HepG2 (cell line): ENCODE measurements around the gene FAP. TPM values are rescaled to one million over a fixed set of nuclear protein-coding genes. Genes with fewer than 3 reads are reported as not detected.

Experiments used
- ATAC-seq: fragments of 200-7000 bp; cut with Tn5 transposase; 3 replicates; pipeline ENCODE4 v1.9.1; 2020; ENCODE audit warnings: mild to moderate bottlenecking, moderate library complexity
- BruUV-seq: library from RNA; stranded (reverse); fragments of 400-500 nt; replicated peaks from 2 replicates; lab custom pipeline; 2021; lab: Mats Ljungman, UMichigan
- CTCF ChIA-PET: fragments of 300-600 bp; formaldehyde crosslinking; extraction: SDS; loops from one replicate; lab custom pipeline; 2021; ENCODE audit warnings: low total read pairs, inconsistent platforms, low intra/inter-chr PET ratio; lab: Yijun Ruan, JAX
- POLR2A ChIA-PET: fragments of 350-600 bp; sonication (Branson Sonifier 250); formaldehyde crosslinking; loops from one replicate; lab custom pipeline; 2020; ENCODE audit warnings: antibody characterized with exemption, inconsistent platforms; lab: Yijun Ruan, JAX
- DNase-seq: peaks from one replicate; pipeline ENCODE4 v3.0.0-alpha.2; 2015; ENCODE audit warnings: low spot score
- FAIRE-seq: peaks from 3 replicates; lab custom pipeline; 2011; peaks lifted over from hg19 to GRCh38; lab: Jason Lieb, UNC
- H2AFZ ChIP-seq: one replicate; pipeline ENCODE4 v1.6.1; 2011; ENCODE audit warnings: low read length, inconsistent platforms
- H3K27ac ChIP-seq: fragments of 300-600 bp; 3 replicates; pipeline ENCODE4 v1.8.0; 2011; ENCODE audit warnings: mixed run types, mild to moderate bottlenecking, mixed read lengths, low read length, inconsistent platforms; ENCODE audit not compliant: insufficient read depth; ENCODE audit errors: extremely low read length
- H3K27me3 ChIP-seq, 2 experiments: fragments of 200-600 bp in 1 of 2; 2 replicates in 1 of 2; 3 replicates in 1 of 2; pipeline versions ENCODE4 v1.6.0 to v1.8.0; 2011; ENCODE audit warnings: low read length in 2 of 2, mild to moderate bottlenecking in 2 of 2, moderate library complexity in 2 of 2, inconsistent platforms in 1 of 2; ENCODE audit not compliant: insufficient read depth in 2 of 2, control insufficient read depth in 1 of 2
- H3K36me3 ChIP-seq, 2 experiments: fragments of 200-600 bp in 1 of 2; replicated peaks in 1 of 2; 2 replicates in 1 of 2; 3 replicates in 1 of 2; pipeline versions ENCODE4 v1.5.1 to v1.8.0; 2011; ENCODE audit warnings: low read length in 2 of 2, inconsistent platforms in 1 of 2; ENCODE audit not compliant: insufficient read depth in 2 of 2, control insufficient read depth in 1 of 2
- H3K4me1 ChIP-seq: 2 replicates; pipeline ENCODE4 v1.5.1; 2012; ENCODE audit warnings: low read length, inconsistent platforms; ENCODE audit not compliant: insufficient read depth
- H3K4me2 ChIP-seq: 2 replicates; pipeline ENCODE4 v1.6.0; 2011; ENCODE audit warnings: low read depth, low read length, inconsistent platforms
- H3K4me3 ChIP-seq, 3 experiments: fragments of 200-600 bp in 1 of 3; sonication (generic), shearing (Covaris generic) in 1 of 3; replicated peaks in 1 of 3; 2 replicates each; pipeline ENCODE4 v1.5.1; 2011 to 2016; ENCODE audit warnings: low read length in 3 of 3, inconsistent platforms in 2 of 3, low read depth in 2 of 3, mild to moderate bottlenecking in 2 of 3, control low read depth in 1 of 3, mixed read lengths in 1 of 3; ENCODE audit not compliant: insufficient read depth in 1 of 3
- H3K79me2 ChIP-seq: one replicate; pipeline ENCODE4 v1.6.1; 2011; ENCODE audit warnings: low read length, inconsistent platforms; ENCODE audit not compliant: insufficient read depth
- H3K9ac ChIP-seq: 2 replicates; pipeline ENCODE4 v1.6.0; 2011; ENCODE audit warnings: mild to moderate bottlenecking, low read depth, low read length, inconsistent platforms; ENCODE audit not compliant: insufficient read depth
- H3K9me3 ChIP-seq: 2 replicates; pipeline ENCODE4 v1.5.1; 2012; ENCODE audit warnings: mild to moderate bottlenecking, low read length
- H4K20me1 ChIP-seq: 2 replicates; pipeline ENCODE4 v1.6.0; 2011; ENCODE audit warnings: inconsistent platforms, mild to moderate bottlenecking, low read length, moderate library complexity; ENCODE audit not compliant: insufficient read depth
- ADNP ChIP-seq: sonication (generic); formaldehyde crosslinking; IDR thresholded peaks from 2 replicates; pipeline ENCODE4 v1.4.0; 2020; ENCODE audit warnings: missing genetic modification reagents
- CHD2 ChIP-seq: IDR thresholded peaks from 2 replicates; pipeline ENCODE4 v1.6.1; 2011; ENCODE audit warnings: low read depth, low read length, improper control_type of control experiment
- ELF1 ChIP-seq: sonication (generic); formaldehyde crosslinking; IDR thresholded peaks from 2 replicates; pipeline ENCODE4 v1.4.0; 2020; ENCODE audit warnings: missing genetic modification reagents
- KDM4B ChIP-seq: sonication (generic); formaldehyde crosslinking; IDR thresholded peaks from 2 replicates; pipeline ENCODE4 v1.4.0; 2020; ENCODE audit warnings: missing genetic modification reagents
- MLLT10 ChIP-seq: sonication (generic); formaldehyde crosslinking; IDR thresholded peaks from 2 replicates; pipeline ENCODE4 v1.4.0; 2020; ENCODE audit warnings: missing genetic modification reagents
- PHF21A ChIP-seq: sonication (generic); formaldehyde crosslinking; IDR thresholded peaks from 2 replicates; pipeline ENCODE4 v1.5.0; 2020; ENCODE audit warnings: mild to moderate bottlenecking, missing genetic modification reagents
- SNAI1 ChIP-seq: sonication (generic); formaldehyde crosslinking; IDR thresholded peaks from 2 replicates; pipeline ENCODE4 v1.5.0; 2020; ENCODE audit warnings: mild to moderate bottlenecking, missing genetic modification reagents, borderline replicate concordance
- SNAPC2 ChIP-seq: sonication (generic); formaldehyde crosslinking; IDR thresholded peaks from 2 replicates; pipeline ENCODE4 v1.8.1; 2022; ENCODE audit warnings: mild to moderate bottlenecking, missing genetic modification reagents
- TP53 ChIP-seq: sonication (generic); formaldehyde crosslinking; conservative IDR thresholded peaks from 2 replicates; pipeline ENCODE4 v1.4.0; 2020; ENCODE audit warnings: missing genetic modification reagents
- U2AF2 ChIP-seq: fragments of 200-400 bp; formaldehyde crosslinking; IDR thresholded peaks from 2 replicates; pipeline ENCODE4 v1.6.1; 2017; ENCODE audit warnings: low read depth, mild to moderate bottlenecking, low read length
- ZNF232 ChIP-seq: sonication (generic); formaldehyde crosslinking; IDR thresholded peaks from 2 replicates; pipeline ENCODE4 v1.4.0; 2020; ENCODE audit warnings: missing genetic modification reagents, borderline replicate concordance
- ZNF264 ChIP-seq: sonication (generic); formaldehyde crosslinking; IDR thresholded peaks from 2 replicates; pipeline ENCODE4 v1.4.0; 2020; ENCODE audit warnings: missing genetic modification reagents
- ZNF513 ChIP-seq: sonication (generic); formaldehyde crosslinking; conservative IDR thresholded peaks from 2 replicates; pipeline ENCODE4 v1.5.0; 2020; ENCODE audit warnings: missing genetic modification reagents
- ZNF567 ChIP-seq: sonication (generic); formaldehyde crosslinking; IDR thresholded peaks from 2 replicates; pipeline ENCODE4 v1.8.1; 2023; ENCODE audit warnings: mild to moderate bottlenecking, missing genetic modification reagents, borderline replicate concordance
- ZNF878 ChIP-seq: sonication (generic); formaldehyde crosslinking; IDR thresholded peaks from 2 replicates; pipeline ENCODE4 v1.8.1; 2023; ENCODE audit warnings: mild to moderate bottlenecking, missing genetic modification reagents, moderate library complexity
- WGBS: methylation state at CpG from one replicate; pipeline ENCODE4 v1.1.6; 2017; ENCODE audit warnings: low lambda C conversion rate; 5-methylcytosine and 5-hydroxymethylcytosine counted together
- in situ Hi-C: cut with HindIII; loops from 2 replicates; pipeline ENCODE4 v1.10.0; 2017; ENCODE audit warnings: low pct_unique_long_range_greater_than_20kb; ENCODE audit not compliant: extremely low pct_ligation_motif_present
- intact Hi-C: fragments of 100-400 bp; cut with micrococcal nuclease; formaldehyde crosslinking; loops from one replicate; pipeline ENCODE4 v1.10.0; 2022; ENCODE audit not compliant: unreplicated experiment
- polyA plus RNA-seq, 8 experiments: library from polyadenylated mRNA; depleted of rRNA in 3 of 8; stranded (reverse) in 7 of 8; unstranded in 1 of 8; fragments of >200 nt; fragmentation: Illumina TruSeq in 4 of 8; extraction: Trizol in 4 of 8; gene quantifications; 2 replicates each; pipeline versions ENCODE4 v1.2.1 to v1.2.3, GENCODE V29; 2011 to 2016; ENCODE audit warnings: low read depth in 4 of 8, missing spikeins in 1 of 8, mixed read lengths in 1 of 8; ENCODE audit not compliant: insufficient read depth in 1 of 8
- total RNA-seq, 5 experiments: library from RNA; depleted of rRNA; stranded (reverse); fragments of >200 nt; fragmentation: Illumina TruSeq; extraction: Trizol; gene quantifications; 2 replicates each; pipeline ENCODE4 v1.2.3, GENCODE V29; 2016; ENCODE audit warnings: low read depth in 1 of 5
- TF ChIP-seq, protein P1 (sequence below): sonication (generic); formaldehyde crosslinking; IDR thresholded peaks from 2 replicates; pipeline ENCODE4 v1.9.0; 2021; ENCODE audit warnings: missing genetic modification reagents, mild to moderate bottlenecking, borderline replicate concordance

FAP gene
- total and polyA plus RNA-seq, 2 of the 13 experiments (the other 11 are each of a cell fraction or from before 2014, with no cell fraction given) = not detected

- ATAC-seq = no peak
- FAIRE-seq = no peak
- 19% methylated on average over 3 of the region's 3 CpGs for WGBS
- no peak within 1 kb of the TSS for H3K4me3 ChIP-seq
- no peaks in the 10 kb centered on the region for H3K36me3 ChIP-seq
- POLR2A ChIA-PET = no interaction called here
- no peak within 1 kb of the TSS for H3K4me2 ChIP-seq
- no peaks in the 10 kb centered on the region for H4K20me1 ChIP-seq
- TF ChIP-seq KDM4B (CRISPR knock-in tag) = no peak
- H3K27ac ChIP-seq = no peak within 1 kb of the TSS
- H3K79me2 ChIP-seq = no peaks in the 10 kb centered on the region
- peaks cover 0 to 4% of the 10 kb centered on the region in 2 experiments; a peak in 1 of 5 replicates for H3K27me3 ChIP-seq
- H3K9me3 ChIP-seq = no peaks in the 10 kb centered on the region
- intact Hi-C loops (no loop called here), in situ Hi-C loops (loop anchor here (5.0 kb wide), 1 partner anchor 145 kb away; no protein-coding TSS in a partner anchor)
- no peaks in the 10 kb centered on the region for H3K4me1 ChIP-seq
- H2AFZ ChIP-seq = no peak within 1 kb of the TSS
- CTCF ChIA-PET = interaction anchor here (1.8 kb wide), 1 partner anchor 146 kb away, joined by 11 read pairs; no protein-coding TSS in a partner anchor
- no peak within 1 kb of the TSS for H3K9ac ChIP-seq
- no TSS peak for BruUV-seq
- DNase-seq = no peak
Measured at GRCh38 chr2:162152147-162152546, 91.1 kb downstream of the FAP start, which contains the start of gene GCG. TSS of gene GCG (minus strand) at chr2:162152247. CDS start at chr2:162149178, 3,069 bp downstream.

- CTCF ChIA-PET = no interaction called here
- BruUV-seq = no TSS peak
- intact Hi-C loops = no loop called here
- TF ChIP-seq ZNF878 = no peak
- TF ChIP-seq ELF1 = no peak
- no peak for TF ChIP-seq MLLT10 (CRISPR knock-in tag)
- TF ChIP-seq PHF21A (CRISPR knock-in tag) = no peak
- no peak for TF ChIP-seq U2AF2
- TF ChIP-seq ZNF264 (CRISPR knock-in tag) = no peak
- TF ChIP-seq ZNF567 (CRISPR knock-in tag) = no peak
- TF ChIP-seq ZNF513 (CRISPR knock-in tag) = no peak
- no peak for TF ChIP-seq SNAI1 (CRISPR knock-in tag)
- TF ChIP-seq, protein P1, sequence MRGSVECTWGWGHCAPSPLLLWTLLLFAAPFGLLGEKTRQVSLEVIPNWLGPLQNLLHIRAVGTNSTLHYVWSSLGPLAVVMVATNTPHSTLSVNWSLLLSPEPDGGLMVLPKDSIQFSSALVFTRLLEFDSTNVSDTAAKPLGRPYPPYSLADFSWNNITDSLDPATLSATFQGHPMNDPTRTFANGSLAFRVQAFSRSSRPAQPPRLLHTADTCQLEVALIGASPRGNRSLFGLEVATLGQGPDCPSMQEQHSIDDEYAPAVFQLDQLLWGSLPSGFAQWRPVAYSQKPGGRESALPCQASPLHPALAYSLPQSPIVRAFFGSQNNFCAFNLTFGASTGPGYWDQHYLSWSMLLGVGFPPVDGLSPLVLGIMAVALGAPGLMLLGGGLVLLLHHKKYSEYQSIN (CRISPR knock-in tag) = no peak
- no peak for TF ChIP-seq ADNP
- TF ChIP-seq CHD2 = no peak
- TF ChIP-seq SNAPC2 (CRISPR knock-in tag) = no peak
- no peak for TF ChIP-seq TP53 (CRISPR knock-in tag)
- TF ChIP-seq ZNF232 (CRISPR knock-in tag) = no peak
Measured at GRCh38 chr2:162149940-162150339, 93.3 kb downstream of the FAP start.

More at GRCh38 chr2:162149940-162150339, 93.3 kb downstream of the FAP start:
- Histone ChIP-seq H3K4me2 (no peak overlapping the region), H2AFZ (no peak overlapping the region), H3K36me3 (no peaks in the 10 kb centered on the region), H3K9ac (no peak overlapping the region), H3K4me3 (no peak overlapping the region), H3K27me3 (peaks cover 0 to 8% of the 10 kb centered on the region in 2 experiments; a peak in 2 of 5 replicates), H3K9me3 (no peaks in the 10 kb centered on the region), H3K79me2 (no peaks in the 10 kb centered on the region), H3K27ac (no peak overlapping the region), H4K20me1 (no peaks in the 10 kb centered on the region), H3K4me1 (no peaks in the 10 kb centered on the region)
- ATAC-seq = no peak
- POLR2A ChIA-PET = no interaction called here
- no peak for FAIRE-seq
- 34% methylated on average over 8 of the region's 8 CpGs for WGBS
- in situ Hi-C loops = loop anchor here (5.0 kb wide), 1 partner anchor 147 kb away; no protein-coding TSS in a partner anchor
- no peak for DNase-seq
